HCT116 (cell line): ENCODE measurements around the gene ARTN. TPM values are rescaled to one million over a fixed set of nuclear protein-coding genes. Genes with fewer than 3 reads are reported as not detected.
A peak's percentile ranks its signal among the peaks of the same experiment; 100 is the strongest.

Experiments
- ATAC-seq: fragments of 200-7000 bp; cut with Tn5 transposase; 2 replicates; pipeline ENCODE4 v1.9.1; 2020; ENCODE audit warnings: mild to moderate bottlenecking, moderate library complexity
- BruUV-seq: library from RNA; stranded (reverse); fragments of 400-500 nt; replicated peaks from 2 replicates; lab custom pipeline; 2021; lab: Mats Ljungman, UMichigan
- CTCF ChIA-PET: fragments of 300-600 bp; sonication (Branson Sonifier 250); formaldehyde crosslinking; loops from one replicate; lab custom pipeline; 2021; ENCODE audit warnings: antibody characterized with exemption; lab: Charles Lee
- POLR2A ChIA-PET: fragments of 300-600, 350-600 bp; sonication (Branson Sonifier 250); formaldehyde crosslinking; loops from one replicate; lab custom pipeline; 2021; ENCODE audit warnings: antibody characterized with exemption; lab: Charles Lee
- RAD21 ChIA-PET, 2 experiments: fragments of 300-600 bp; sonication (Branson Sonifier 250); formaldehyde crosslinking; loops; one replicate each; lab custom pipeline; 2023; ENCODE audit warnings: low total read pairs in 2 of 2; ENCODE audit not compliant: uncharacterized antibody in 2 of 2, unreplicated experiment in 2 of 2, low non-redundant PET in 1 of 2; lab: Charles Lee
- DNase-seq: peaks from one replicate; pipeline ENCODE4 v3.0.0-alpha.2; 2010; ENCODE audit warnings: low read depth, low spot score
- H2AFZ ChIP-seq: fragments of 200-600 bp; shearing (Covaris generic), sonication (generic); 2 replicates; pipeline ENCODE4 v1.6.1; 2017; ENCODE audit warnings: low read depth, mixed run types, mixed read lengths, antibody characterized with exemption, low read length; ENCODE audit not compliant: poor library complexity, severe bottlenecking
- H3K27ac ChIP-seq: 2 replicates; pipeline ENCODE4 v1.5.1; 2012; ENCODE audit warnings: low read depth, low read length
- H3K27me3 ChIP-seq: fragments of 200-600 bp; sonication (generic); 2 replicates; pipeline ENCODE4 v1.6.1; 2016; ENCODE audit warnings: mixed run types, low read length, mixed read lengths; ENCODE audit not compliant: insufficient read depth
- H3K36me3 ChIP-seq, 2 experiments: fragments of 200-500 bp in 1 of 2; fragments of 200-600 bp in 1 of 2; sonication (Bioruptor generic) in 1 of 2; sonication (generic) in 1 of 2; 2 replicates each; pipeline versions ENCODE4 v1.5.1 to v1.6.1; 2014 to 2016; ENCODE audit warnings: low read length in 2 of 2, inconsistent platforms in 1 of 2, mixed read lengths in 1 of 2, mixed run types in 1 of 2; ENCODE audit not compliant: insufficient read depth in 2 of 2, control insufficient read depth in 1 of 2
- H3K4me1 ChIP-seq, 2 experiments: fragments of 200-600 bp in 1 of 2; sonication (generic) in 1 of 2; 2 replicates each; pipeline versions ENCODE4 v1.5.1 to v1.6.1; 2012 to 2017; ENCODE audit warnings: low read length in 2 of 2, inconsistent platforms in 1 of 2, mild to moderate bottlenecking in 1 of 2, mixed read lengths in 1 of 2, mixed run types in 1 of 2, moderate library complexity in 1 of 2; ENCODE audit not compliant: insufficient read depth in 2 of 2, control insufficient read depth in 1 of 2
- H3K4me2 ChIP-seq: fragments of 200-600 bp; sonication (generic); 2 replicates; pipeline ENCODE4 v1.6.1; 2017; ENCODE audit warnings: mixed run types, low read length, mixed read lengths
- H3K4me3 ChIP-seq, 2 experiments: fragments of 200-600 bp in 1 of 2; sonication (generic) in 1 of 2; replicated peaks in 1 of 2; 2 replicates each; pipeline ENCODE4 v1.5.1; 2011 to 2016; ENCODE audit warnings: low read length in 2 of 2, control low read depth in 1 of 2, low read depth in 1 of 2, mild to moderate bottlenecking in 1 of 2, mixed read lengths in 1 of 2, mixed run types in 1 of 2
- H3K79me2 ChIP-seq: fragments of 200-600 bp; sonication (generic); 2 replicates; pipeline ENCODE4 v1.6.1; 2017; ENCODE audit warnings: mild to moderate bottlenecking, mixed run types, low read length, moderate library complexity, mixed read lengths; ENCODE audit not compliant: insufficient read depth
- H3K9ac ChIP-seq: fragments of 200-600 bp; sonication (generic); 2 replicates; pipeline ENCODE4 v1.6.1; 2016; ENCODE audit warnings: low read length, mixed read lengths
- H3K9me2 ChIP-seq: fragments of 200-600 bp; sonication (generic), shearing (Covaris generic); 2 replicates; pipeline ENCODE4 v1.6.1; 2017; ENCODE audit warnings: mixed run types, mild to moderate bottlenecking, moderate library complexity; ENCODE audit not compliant: insufficient read depth
- H3K9me3 ChIP-seq, 2 experiments: fragments of 200-500 bp in 1 of 2; fragments of 200-600 bp in 1 of 2; sonication (Bioruptor generic) in 1 of 2; sonication (generic) in 1 of 2; 2 replicates each; pipeline ENCODE4 v1.6.1; 2014 to 2017; ENCODE audit warnings: low read length in 2 of 2, mixed read lengths in 2 of 2, inconsistent platforms in 1 of 2, low read depth in 1 of 2, mild to moderate bottlenecking in 1 of 2, mixed run types in 1 of 2, moderate library complexity in 1 of 2; ENCODE audit not compliant: control insufficient read depth in 1 of 2, insufficient read depth in 1 of 2
- H4K20me1 ChIP-seq: fragments of 200-600 bp; sonication (generic), shearing (Covaris generic); 2 replicates; pipeline ENCODE4 v1.6.1; 2017; ENCODE audit warnings: mixed run types, mild to moderate bottlenecking, moderate library complexity; ENCODE audit not compliant: insufficient read depth
- ATF3 ChIP-seq: IDR thresholded peaks from 2 replicates; pipeline ENCODE4 v1.6.1; 2012
- EZH2phosphoT487 ChIP-seq: fragments of 200-600 bp; IDR thresholded peaks from 2 replicates; pipeline ENCODE4 v1.6.1; 2018; ENCODE audit warnings: antibody characterized with exemption, borderline replicate concordance
- FOSL1 ChIP-seq: IDR thresholded peaks from 2 replicates; pipeline ENCODE4 v1.6.1; 2012; ENCODE audit warnings: low read depth
- JUND ChIP-seq: IDR thresholded peaks from 2 replicates; pipeline ENCODE4 v1.6.1; 2012
- POLR2AphosphoS5 ChIP-seq: IDR thresholded peaks from 2 replicates; pipeline ENCODE4 v1.6.1; 2011; ENCODE audit warnings: mild to moderate bottlenecking, low read depth, low read length, moderate library complexity
- RAD21 ChIP-seq: IDR thresholded peaks from 2 replicates; pipeline ENCODE4 v1.6.1; 2012; ENCODE audit warnings: low read depth, mild to moderate bottlenecking
- SP1 ChIP-seq: IDR thresholded peaks from 2 replicates; pipeline ENCODE4 v1.6.1; 2012; ENCODE audit warnings: low read depth
- YY1 ChIP-seq: IDR thresholded peaks from 2 replicates; pipeline ENCODE4 v1.6.1; 2011; ENCODE audit warnings: low read length, low read depth, moderate library complexity, mild to moderate bottlenecking; ENCODE audit not compliant: insufficient replicate concordance; ENCODE audit errors: extremely low read depth
- ZNF274 ChIP-seq: fragments of 200-500 bp; sonication (Bioruptor generic); IDR thresholded peaks from 2 replicates; pipeline ENCODE4 v1.6.1; 2014; ENCODE audit warnings: mild to moderate bottlenecking, low read depth, low read length, inconsistent platforms
- intact Hi-C: fragments of 100-400 bp; cut with micrococcal nuclease; formaldehyde crosslinking; loops from 2 replicates; pipeline ENCODE4 v1.10.0; 2022
- total RNA-seq: library from RNA; stranded (reverse); gene quantifications from one replicate; pipeline ENCODE4 v1.2.1, GENCODE V29; 2021; ENCODE audit not compliant: unreplicated experiment
- TF ChIP-seq, protein P1 (sequence below): IDR thresholded peaks from 2 replicates; pipeline ENCODE4 v1.6.1; 2012; ENCODE audit warnings: low read depth
- TF ChIP-seq, protein P2 (sequence below), 3 experiments: fragments of 200-600 bp in 1 of 3; sonication (generic) in 1 of 3; IDR thresholded peaks in 2 of 3; conservative IDR thresholded peaks in 1 of 3; 2 replicates each; pipeline ENCODE4 v1.5.1; 2012 to 2017; ENCODE audit warnings: low read depth in 2 of 3, low read length in 2 of 3, antibody characterized with exemption in 1 of 3, borderline replicate concordance in 1 of 3, control low read depth in 1 of 3, mild to moderate bottlenecking in 1 of 3, mixed read lengths in 1 of 3, mixed run types in 1 of 3, moderate library complexity in 1 of 3; ENCODE audit not compliant: insufficient read depth in 1 of 3

Gene ARTN
- total RNA-seq, 1 experiment from 2014 or later: 36.4 TPM

DNA sequence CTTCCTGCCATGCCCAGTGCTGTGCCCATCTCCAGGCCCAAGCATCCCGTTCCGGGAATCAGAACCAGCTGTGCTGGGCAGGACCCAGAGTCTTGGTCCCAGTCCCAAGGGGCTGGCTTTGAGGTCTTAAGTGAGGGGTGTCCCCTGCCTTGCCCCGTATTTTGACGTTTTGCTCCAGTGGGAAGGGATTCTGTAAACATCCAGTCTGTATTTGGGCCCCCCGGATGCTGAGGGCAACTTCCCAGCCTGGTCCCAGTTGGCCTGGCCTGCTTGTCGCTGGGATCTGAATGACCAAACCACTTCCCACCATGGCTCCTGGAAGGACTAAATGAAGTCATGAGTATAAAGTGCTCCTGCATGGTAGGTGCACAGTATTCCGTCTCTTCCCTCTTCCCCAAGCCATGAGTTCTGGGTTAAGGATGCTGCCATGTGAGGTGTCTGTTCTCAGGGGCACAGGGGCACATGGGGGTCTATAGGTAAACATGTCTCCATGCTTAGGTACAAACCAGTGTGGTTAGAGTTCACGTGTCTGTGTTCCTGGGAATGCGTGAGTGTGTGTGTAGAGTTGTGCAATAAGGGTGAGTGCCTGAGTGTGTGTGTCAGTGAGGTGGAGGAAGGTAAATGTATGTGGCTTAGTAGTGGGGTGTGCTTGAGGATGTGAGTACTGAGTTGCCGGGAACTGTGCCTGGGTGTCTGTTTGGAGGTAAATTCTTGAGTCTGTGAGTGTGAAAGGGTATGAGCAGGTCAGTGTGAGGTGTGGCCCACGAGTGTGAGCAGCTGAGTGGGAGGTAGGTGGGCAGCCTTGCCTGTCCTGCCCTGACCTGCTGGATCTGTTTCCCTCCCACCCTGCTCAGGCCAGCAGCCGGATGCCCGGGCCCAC lies 46.9 kb downstream of the ARTN start (continued):
- no peak for TF ChIP-seq EZH2phosphoT487

DNA sequence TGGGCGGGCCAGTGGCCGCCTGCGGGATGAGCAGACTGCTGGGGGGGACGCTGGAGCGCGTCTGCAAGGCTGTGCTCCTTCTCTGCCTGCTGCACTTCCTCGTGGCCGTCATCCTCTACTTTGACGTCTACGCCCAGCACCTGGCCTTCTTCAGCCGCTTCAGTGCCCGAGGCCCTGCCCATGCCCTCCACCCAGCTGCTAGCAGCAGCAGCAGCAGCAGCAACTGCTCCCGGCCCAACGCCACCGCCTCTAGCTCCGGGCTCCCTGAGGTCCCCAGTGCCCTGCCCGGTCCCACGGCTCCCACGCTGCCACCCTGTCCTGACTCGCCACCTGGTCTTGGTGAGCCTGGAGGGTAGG lies 47.5 kb downstream of the ARTN start:
- Histone ChIP-seq H3K27ac (no peak overlapping the region; the same call in 1 of the 2 replicates), H3K4me3 (no peak overlapping the region), H2AFZ (no peak overlapping the region), H3K4me1 (peaks cover 9 to 37% of the 10 kb centered on the region in 2 experiments; a peak in 3 of 4 replicates), H3K9me3 (no peaks in the 10 kb centered on the region), H3K9ac (no peak overlapping the region), H3K79me2 (peaks cover 68% of the 10 kb centered on the region), H3K27me3 (no peaks in the 10 kb centered on the region), H3K36me3 (peaks cover 11 to 56% of the 10 kb centered on the region in 2 experiments; a peak in 3 of 4 replicates), H4K20me1 (no peaks in the 10 kb centered on the region), H3K4me2 (peak overlapping the region; percentile 87; the same call in 1 of the 2 replicates), H3K9me2 (no peaks in the 10 kb centered on the region)
- TF ChIP-seq POLR2AphosphoS5 (no peak), SP1 (no peak), JUND (no peak), YY1 (no peak)
- intact Hi-C loops: no loop called here
- ChIA-PET CTCF (no interaction called here), RAD21 (no interaction called here), POLR2A (no interaction called here)
- BruUV-seq: no TSS peak
- ATAC-seq (no peak), DNase-seq (no peak)

DNA sequence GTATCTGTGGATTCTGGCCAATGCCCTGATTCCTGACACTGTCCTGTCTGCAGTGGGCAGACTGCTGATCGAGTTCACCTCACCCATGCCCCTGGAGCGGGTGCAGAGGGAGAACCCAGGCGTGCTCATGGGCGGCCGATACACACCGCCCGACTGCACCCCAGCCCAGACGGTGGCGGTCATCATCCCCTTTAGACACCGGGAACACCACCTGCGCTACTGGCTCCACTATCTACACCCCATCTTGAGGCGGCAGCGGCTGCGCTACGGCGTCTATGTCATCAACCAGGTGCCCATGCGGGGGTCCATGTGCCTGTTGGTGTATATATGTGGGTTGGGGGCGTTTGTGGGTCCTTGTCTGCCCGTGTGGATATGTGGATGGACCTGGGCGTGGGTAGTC lies 48.0 kb downstream of the ARTN start:
- Histone ChIP-seq H3K27me3 (no peaks in the 10 kb centered on the region), H3K9me3 (no peaks in the 10 kb centered on the region), H3K9ac (no peak overlapping the region), H3K79me2 (peaks cover 63% of the 10 kb centered on the region), H2AFZ (no peak overlapping the region), H3K27ac (no peak overlapping the region; the same call in 1 of the 2 replicates), H4K20me1 (no peaks in the 10 kb centered on the region), H3K4me3 (no peak overlapping the region), H3K9me2 (no peaks in the 10 kb centered on the region), H3K36me3 (peaks cover 11 to 56% of the 10 kb centered on the region in 2 experiments; a peak in 3 of 4 replicates), H3K4me2 (no peak overlapping the region), H3K4me1 (peaks cover 7 to 32% of the 10 kb centered on the region in 2 experiments; a peak in 3 of 4 replicates)
- DNase-seq (no peak), ATAC-seq (no peak)
- no TSS peak for BruUV-seq
- ChIA-PET CTCF (no interaction called here), POLR2A (no interaction called here), RAD21 (no interaction called here)
- intact Hi-C loops: no loop called here
- TF ChIP-seq RAD21 (no peak), ZNF274 (no peak), FOSL1 (no peak), ATF3 (no peak), POLR2AphosphoS5 (no peak), JUND (no peak)
- TF ChIP-seq, protein P1, sequence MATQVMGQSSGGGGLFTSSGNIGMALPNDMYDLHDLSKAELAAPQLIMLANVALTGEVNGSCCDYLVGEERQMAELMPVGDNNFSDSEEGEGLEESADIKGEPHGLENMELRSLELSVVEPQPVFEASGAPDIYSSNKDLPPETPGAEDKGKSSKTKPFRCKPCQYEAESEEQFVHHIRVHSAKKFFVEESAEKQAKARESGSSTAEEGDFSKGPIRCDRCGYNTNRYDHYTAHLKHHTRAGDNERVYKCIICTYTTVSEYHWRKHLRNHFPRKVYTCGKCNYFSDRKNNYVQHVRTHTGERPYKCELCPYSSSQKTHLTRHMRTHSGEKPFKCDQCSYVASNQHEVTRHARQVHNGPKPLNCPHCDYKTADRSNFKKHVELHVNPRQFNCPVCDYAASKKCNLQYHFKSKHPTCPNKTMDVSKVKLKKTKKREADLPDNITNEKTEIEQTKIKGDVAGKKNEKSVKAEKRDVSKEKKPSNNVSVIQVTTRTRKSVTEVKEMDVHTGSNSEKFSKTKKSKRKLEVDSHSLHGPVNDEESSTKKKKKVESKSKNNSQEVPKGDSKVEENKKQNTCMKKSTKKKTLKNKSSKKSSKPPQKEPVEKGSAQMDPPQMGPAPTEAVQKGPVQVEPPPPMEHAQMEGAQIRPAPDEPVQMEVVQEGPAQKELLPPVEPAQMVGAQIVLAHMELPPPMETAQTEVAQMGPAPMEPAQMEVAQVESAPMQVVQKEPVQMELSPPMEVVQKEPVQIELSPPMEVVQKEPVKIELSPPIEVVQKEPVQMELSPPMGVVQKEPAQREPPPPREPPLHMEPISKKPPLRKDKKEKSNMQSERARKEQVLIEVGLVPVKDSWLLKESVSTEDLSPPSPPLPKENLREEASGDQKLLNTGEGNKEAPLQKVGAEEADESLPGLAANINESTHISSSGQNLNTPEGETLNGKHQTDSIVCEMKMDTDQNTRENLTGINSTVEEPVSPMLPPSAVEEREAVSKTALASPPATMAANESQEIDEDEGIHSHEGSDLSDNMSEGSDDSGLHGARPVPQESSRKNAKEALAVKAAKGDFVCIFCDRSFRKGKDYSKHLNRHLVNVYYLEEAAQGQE: no peak
- TF ChIP-seq, protein P2, sequence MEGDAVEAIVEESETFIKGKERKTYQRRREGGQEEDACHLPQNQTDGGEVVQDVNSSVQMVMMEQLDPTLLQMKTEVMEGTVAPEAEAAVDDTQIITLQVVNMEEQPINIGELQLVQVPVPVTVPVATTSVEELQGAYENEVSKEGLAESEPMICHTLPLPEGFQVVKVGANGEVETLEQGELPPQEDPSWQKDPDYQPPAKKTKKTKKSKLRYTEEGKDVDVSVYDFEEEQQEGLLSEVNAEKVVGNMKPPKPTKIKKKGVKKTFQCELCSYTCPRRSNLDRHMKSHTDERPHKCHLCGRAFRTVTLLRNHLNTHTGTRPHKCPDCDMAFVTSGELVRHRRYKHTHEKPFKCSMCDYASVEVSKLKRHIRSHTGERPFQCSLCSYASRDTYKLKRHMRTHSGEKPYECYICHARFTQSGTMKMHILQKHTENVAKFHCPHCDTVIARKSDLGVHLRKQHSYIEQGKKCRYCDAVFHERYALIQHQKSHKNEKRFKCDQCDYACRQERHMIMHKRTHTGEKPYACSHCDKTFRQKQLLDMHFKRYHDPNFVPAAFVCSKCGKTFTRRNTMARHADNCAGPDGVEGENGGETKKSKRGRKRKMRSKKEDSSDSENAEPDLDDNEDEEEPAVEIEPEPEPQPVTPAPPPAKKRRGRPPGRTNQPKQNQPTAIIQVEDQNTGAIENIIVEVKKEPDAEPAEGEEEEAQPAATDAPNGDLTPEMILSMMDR (IDR thresholded peaks at IDR 0.05 in 2 of 3, conservative IDR thresholded peaks at IDR 0.05 in 1 of 3; ENCODE audit: borderline replicate concordance in 1 of 3, insufficient read depth in 1 of 3, low read depth in 2 of 3, low read length in 2 of 3): no peak
